Measurements from ENCODE around the gene KLF16.

GRCh38 chr19:1841209-1841924 lies 22.0 kb downstream of the KLF16 start:
- TF ChIP-seq, protein P1, sequence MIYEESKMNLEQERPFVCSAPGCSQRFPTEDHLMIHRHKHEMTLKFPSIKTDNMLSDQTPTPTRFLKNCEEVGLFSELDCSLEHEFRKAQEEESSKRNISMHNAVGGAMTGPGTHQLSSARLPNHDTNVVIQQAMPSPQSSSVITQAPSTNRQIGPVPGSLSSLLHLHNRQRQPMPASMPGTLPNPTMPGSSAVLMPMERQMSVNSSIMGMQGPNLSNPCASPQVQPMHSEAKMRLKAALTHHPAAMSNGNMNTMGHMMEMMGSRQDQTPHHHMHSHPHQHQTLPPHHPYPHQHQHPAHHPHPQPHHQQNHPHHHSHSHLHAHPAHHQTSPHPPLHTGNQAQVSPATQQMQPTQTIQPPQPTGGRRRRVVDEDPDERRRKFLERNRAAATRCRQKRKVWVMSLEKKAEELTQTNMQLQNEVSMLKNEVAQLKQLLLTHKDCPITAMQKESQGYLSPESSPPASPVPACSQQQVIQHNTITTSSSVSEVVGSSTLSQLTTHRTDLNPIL (CRISPR knock-in tag; IDR thresholded peaks at IDR 0.05; ENCODE audit: low read depth) = no peak
- TF ChIP-seq ESRRG (CRISPR knock-in tag; IDR thresholded peaks at IDR 0.05) = no peak
- no peak for TF ChIP-seq GLIS3 (CRISPR knock-in tag; IDR thresholded peaks at IDR 0.05)
- TF ChIP-seq ZNF8 (CRISPR knock-in tag; IDR thresholded peaks at IDR 0.05) = no peak
- no peak for TF ChIP-seq ZNF565 (CRISPR knock-in tag; conservative IDR thresholded peaks at IDR 0.05; ENCODE audit: low read depth)
- TF ChIP-seq PPARA (CRISPR knock-in tag; IDR thresholded peaks at IDR 0.05; ENCODE audit: borderline replicate concordance) = no peak
- TF ChIP-seq BACH2 (CRISPR knock-in tag; IDR thresholded peaks at IDR 0.05; ENCODE audit: borderline replicate concordance) = no peak
- TF ChIP-seq ZNF70 (CRISPR knock-in tag; IDR thresholded peaks at IDR 0.05) = no peak
